GM23338 (cell line): ENCODE data around the gene GPR183.

Experiments used
- CREB1 ChIP-seq: fragments of 250-450 bp; sonication (Bioruptor Pico); IDR thresholded peaks from 2 replicates; pipeline ENCODE4 v1.5.0; 2020; ENCODE audit warnings: low read depth, mild to moderate bottlenecking, moderate library complexity
- CTCF ChIP-seq, 2 experiments: fragments of 200-600 bp in 1 of 2; sonication (generic) in 1 of 2; conservative IDR thresholded peaks; 2 replicates each; pipeline versions ENCODE4 v1.5.1 to v1.6.1; 2016 to 2017; ENCODE audit warnings: antibody characterized with exemption in 2 of 2, low read depth in 2 of 2, mild to moderate bottlenecking in 2 of 2, moderate library complexity in 1 of 2
- EZH2 ChIP-seq: fragments of 200-600 bp; sonication (generic); IDR thresholded peaks from one replicate; pipeline ENCODE4 v1.8.0; 2017; ENCODE audit warnings: antibody characterized with exemption, mild to moderate bottlenecking, low read depth; ENCODE audit not compliant: unreplicated experiment
- EZH2phosphoT487 ChIP-seq: fragments of 200-600 bp; sonication (generic); IDR thresholded peaks from one replicate; pipeline ENCODE4 v1.8.1; 2018; ENCODE audit warnings: antibody characterized with exemption; ENCODE audit not compliant: unreplicated experiment
- POLR2AphosphoS5 ChIP-seq: IDR thresholded peaks from 2 replicates; pipeline ENCODE4 v1.6.1; 2016; ENCODE audit warnings: antibody characterized with exemption, low read depth
- REST ChIP-seq: IDR thresholded peaks from one replicate; pipeline ENCODE4 v1.6.1; 2018; ENCODE audit warnings: antibody characterized with exemption; ENCODE audit not compliant: unreplicated experiment
- ZNF331 ChIP-seq: fragments of 250-450 bp; sonication (Bioruptor Pico); IDR thresholded peaks from 2 replicates; pipeline ENCODE4 v1.5.0; 2020; ENCODE audit warnings: low read depth, mild to moderate bottlenecking, moderate library complexity

GRCh38 chr13:99282264-99283231 lies 24.7 kb downstream of the GPR183 start:
- TF ChIP-seq CTCF (conservative IDR thresholded peaks at IDR 0.05; ENCODE audit: low read depth in 2 of 2) (no peak), EZH2 (no peak), EZH2phosphoT487 (no peak), POLR2AphosphoS5 (no peak), REST (no peak), CREB1 (no peak), ZNF331 (CRISPR knock-in tag) (no peak)
